GM12801 (cell line): ENCODE measurements around the gene BARHL2.

Source experiments
- TF ChIP-seq, protein P1 (sequence below): IDR thresholded peaks from one replicate; pipeline ENCODE4 v1.5.1; 2011; ENCODE audit warnings: control low read depth; ENCODE audit not compliant: insufficient read length; ENCODE audit errors: extremely low read depth

The BARHL2 gene

DNA sequence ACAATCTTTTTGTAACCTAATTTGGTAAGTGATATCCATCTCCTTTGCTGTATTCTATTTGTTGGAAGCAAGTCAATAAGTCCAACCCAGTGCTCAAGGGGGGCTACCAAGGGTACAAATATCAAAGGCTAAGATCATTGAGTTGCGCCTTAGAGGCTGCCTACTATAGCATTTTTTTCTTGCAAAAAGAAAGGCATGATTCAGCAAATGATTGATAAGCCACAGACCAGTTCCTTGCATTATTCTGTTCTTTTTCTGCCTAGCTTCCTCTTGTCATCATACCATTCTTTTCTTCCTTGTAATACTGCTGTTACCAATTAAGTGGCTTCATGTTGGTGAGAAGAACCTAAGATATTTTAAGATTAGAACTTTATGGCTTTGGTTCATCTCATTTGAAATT is 29.8 kb upstream of the BARHL2 start:
- TF ChIP-seq, protein P1, sequence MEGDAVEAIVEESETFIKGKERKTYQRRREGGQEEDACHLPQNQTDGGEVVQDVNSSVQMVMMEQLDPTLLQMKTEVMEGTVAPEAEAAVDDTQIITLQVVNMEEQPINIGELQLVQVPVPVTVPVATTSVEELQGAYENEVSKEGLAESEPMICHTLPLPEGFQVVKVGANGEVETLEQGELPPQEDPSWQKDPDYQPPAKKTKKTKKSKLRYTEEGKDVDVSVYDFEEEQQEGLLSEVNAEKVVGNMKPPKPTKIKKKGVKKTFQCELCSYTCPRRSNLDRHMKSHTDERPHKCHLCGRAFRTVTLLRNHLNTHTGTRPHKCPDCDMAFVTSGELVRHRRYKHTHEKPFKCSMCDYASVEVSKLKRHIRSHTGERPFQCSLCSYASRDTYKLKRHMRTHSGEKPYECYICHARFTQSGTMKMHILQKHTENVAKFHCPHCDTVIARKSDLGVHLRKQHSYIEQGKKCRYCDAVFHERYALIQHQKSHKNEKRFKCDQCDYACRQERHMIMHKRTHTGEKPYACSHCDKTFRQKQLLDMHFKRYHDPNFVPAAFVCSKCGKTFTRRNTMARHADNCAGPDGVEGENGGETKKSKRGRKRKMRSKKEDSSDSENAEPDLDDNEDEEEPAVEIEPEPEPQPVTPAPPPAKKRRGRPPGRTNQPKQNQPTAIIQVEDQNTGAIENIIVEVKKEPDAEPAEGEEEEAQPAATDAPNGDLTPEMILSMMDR = no peak

DNA sequence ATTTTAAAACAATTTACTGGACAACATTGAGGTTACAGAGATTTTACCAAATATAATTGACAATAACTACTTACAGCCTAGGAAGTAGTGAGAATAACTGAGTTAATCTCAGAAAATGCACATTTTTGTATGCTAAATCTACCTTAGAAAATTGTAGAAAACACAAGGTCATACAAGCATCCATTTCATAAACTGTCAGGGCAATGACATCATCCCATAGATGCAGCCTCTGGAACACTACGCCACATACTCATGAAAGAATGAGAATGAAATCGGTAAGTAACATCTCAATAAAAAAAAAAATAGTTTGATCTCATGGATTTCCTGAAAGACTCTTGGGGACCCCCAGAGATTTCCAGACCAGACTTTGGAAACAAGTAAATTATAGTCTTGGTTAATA is 28.9 kb upstream of the BARHL2 start:
- TF ChIP-seq, protein P1 = no peak

DNA sequence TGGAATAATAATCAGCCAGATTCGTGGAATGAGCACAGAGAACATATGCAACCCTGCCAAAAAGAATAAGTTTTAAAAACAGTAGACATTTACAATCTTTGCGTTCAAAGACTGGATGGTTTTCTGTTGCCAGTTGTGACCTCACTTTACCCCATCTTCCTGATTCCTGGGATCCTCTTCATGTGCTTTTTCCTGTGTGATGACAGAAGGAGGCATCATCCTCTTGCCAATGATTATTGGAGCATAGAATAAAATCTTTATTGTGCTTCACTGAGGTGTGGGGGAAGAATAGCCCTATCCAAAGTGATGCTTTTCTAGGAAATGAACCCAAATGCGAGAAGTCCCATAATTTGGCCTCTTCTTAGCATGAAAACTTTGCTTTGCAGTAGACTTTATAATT is 15.0 kb upstream of the BARHL2 start:
- TF ChIP-seq, protein P1 = no peak

DNA sequence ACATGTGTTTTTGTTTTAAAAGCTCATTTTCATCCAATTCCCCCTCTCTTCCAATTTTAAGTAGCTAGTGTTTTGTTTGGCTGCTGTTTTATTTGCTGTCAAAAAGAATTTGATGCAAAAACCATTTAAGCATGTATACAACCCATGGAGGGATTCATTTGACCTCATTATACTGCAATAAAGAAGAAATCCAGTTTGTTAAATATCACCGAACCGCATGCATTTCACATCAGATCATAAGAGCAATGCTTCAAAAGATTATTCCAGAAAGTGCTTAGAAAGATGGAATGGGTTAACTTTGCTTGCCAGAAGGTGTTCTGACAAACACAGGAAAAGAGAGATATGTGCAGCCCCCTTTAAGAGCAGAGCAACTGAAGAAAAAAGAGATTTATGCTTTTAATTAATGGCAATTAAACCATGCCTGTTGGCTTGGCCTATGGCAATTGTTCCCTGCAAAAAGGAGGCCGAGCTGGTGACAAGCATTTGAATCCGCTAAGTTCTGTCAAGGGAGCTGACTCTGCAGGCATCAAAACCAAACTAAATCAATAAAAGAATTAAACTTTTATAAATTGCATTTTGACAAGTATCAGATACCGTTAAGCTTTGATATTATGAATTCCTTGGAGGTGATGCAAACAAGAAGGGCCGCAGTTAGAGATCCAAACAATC is 14.4 kb upstream of the BARHL2 start:
- TF ChIP-seq, protein P1 = no peak

DNA sequence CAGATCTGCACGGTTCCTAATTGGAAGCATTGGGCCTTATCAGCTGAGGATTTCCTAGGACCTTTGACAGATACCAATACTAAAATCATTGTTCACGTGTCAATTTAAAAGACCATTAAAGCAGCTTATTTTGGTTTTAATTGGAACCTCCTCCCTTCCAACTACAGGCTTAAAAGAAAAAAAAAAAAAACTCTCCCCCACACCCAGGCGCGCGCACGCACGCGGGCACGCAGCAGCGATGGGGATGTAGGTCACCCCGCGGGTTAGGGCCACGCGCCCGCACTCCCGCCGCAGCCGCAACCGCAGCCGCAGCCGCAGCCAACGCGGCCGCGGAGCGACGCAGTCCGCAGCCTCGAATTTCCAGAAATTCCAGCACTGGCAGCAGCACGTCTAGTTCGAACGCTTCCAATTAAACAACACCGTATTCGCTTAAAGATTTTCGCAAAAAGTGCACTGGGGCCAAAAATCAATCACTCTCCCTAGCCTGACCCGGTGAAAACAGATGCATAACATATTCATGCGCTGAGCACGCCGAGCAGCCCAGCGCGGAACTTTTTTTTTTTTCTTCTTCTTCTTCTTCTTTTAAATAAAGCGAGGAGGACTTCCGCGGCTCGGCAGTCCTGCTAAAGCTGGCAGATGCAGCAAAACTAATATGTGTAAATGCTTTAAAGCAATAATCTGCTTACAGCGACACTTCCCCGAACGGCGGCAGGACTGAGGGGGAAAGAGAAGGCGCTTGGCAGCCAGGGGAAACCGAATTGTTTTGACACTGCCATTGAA is 13.3 kb upstream of the BARHL2 start:
- TF ChIP-seq, protein P1 = no peak

DNA sequence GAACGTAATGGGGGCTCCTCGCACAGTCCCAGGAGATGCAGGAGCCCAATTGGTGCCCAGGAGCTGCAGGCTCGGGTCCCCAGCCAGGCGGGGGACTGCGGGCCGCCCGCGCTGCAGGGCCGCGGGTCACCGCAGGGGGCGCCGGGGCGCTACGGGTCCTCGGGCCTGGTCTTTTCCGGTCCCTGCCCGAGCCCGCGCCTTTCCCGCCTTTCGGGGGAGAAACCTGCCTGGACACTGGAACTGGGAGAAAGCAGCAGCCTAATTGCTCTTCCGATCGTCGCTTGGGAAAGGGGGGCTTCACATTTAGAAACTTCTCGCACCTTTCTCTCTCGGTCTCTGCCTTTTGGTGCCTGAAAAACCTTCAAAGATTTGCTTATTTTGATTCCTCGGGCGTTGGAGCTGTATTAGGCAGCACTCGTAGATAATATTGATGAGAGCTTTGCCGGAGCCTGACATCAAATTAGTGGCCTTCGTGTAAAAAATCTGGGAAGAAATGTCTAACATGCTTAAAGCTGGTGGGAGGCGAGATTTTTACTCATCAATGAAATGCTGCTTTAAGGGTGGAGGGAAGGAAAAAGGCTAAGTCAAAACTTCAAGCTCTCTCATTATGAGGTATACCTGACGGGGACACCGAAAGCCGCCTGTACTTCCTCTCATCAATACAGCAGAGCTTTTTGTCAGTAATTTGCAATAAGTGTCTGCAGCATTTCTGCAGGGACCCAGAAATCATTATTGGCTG is 12.6 kb upstream of the BARHL2 start:
- TF ChIP-seq, protein P1 = no peak
